ENCODE results near the gene DLX3.

DNA sequence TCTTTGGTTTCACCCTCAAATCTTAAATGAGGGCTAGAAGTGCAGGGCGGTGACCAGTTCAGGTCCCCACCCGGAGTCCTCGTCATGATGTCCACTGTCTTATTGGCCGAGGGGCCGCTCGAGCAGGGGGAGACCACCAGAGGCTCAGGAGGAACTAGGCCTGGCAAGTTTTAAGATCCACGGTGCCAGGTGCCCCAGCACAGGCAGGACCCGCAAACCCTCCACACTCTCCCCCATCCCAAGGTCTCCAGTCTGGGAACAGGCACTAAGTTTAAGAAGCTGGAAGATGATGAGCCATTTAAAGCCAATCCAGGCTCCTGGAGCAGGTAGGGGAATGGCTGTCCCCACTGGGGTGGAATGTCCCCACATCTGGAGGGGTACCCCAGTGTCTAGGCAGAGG, 4.1 kb downstream of the DLX3 start:
- TF ChIP-seq EZH2phosphoT487 (IDR thresholded peaks at IDR 0.05) (no peak), EZH2 (IDR thresholded peaks at IDR 0.05) (peak; percentile 28)
- TF ChIP-seq, protein P1, sequence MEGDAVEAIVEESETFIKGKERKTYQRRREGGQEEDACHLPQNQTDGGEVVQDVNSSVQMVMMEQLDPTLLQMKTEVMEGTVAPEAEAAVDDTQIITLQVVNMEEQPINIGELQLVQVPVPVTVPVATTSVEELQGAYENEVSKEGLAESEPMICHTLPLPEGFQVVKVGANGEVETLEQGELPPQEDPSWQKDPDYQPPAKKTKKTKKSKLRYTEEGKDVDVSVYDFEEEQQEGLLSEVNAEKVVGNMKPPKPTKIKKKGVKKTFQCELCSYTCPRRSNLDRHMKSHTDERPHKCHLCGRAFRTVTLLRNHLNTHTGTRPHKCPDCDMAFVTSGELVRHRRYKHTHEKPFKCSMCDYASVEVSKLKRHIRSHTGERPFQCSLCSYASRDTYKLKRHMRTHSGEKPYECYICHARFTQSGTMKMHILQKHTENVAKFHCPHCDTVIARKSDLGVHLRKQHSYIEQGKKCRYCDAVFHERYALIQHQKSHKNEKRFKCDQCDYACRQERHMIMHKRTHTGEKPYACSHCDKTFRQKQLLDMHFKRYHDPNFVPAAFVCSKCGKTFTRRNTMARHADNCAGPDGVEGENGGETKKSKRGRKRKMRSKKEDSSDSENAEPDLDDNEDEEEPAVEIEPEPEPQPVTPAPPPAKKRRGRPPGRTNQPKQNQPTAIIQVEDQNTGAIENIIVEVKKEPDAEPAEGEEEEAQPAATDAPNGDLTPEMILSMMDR (IDR thresholded peaks at IDR 0.05) = no peak

Measured in neural progenitor cell (in vitro differentiated cells).